GM23338 (cell line): Measurements from ENCODE around the gene ZNF536. TPM values are rescaled to one million over a fixed set of nuclear protein-coding genes. Genes with fewer than 3 reads are reported as not detected.

Experiments
- ATAC-seq: fragments of 200-7000 bp; cut with Tn5 transposase; 3 replicates; pipeline ENCODE4 v1.9.1; 2020
- DNase-seq: peaks from one replicate; pipeline ENCODE4 v3.0.0-alpha.2; 2015; ENCODE audit warnings: low spot score
- H2AFZ ChIP-seq: fragments of 200-600 bp; sonication (generic); 2 replicates; pipeline ENCODE4 v1.8.0; 2016; ENCODE audit warnings: antibody characterized with exemption, mild to moderate bottlenecking, moderate library complexity
- H3F3A ChIP-seq: fragments of 200-600 bp; sonication (generic); replicated peaks from 2 replicates; pipeline ENCODE4 v1.8.0; 2017; ENCODE audit warnings: antibody characterized with exemption, mixed run types, low read depth
- H3K27ac ChIP-seq: fragments of 200-600 bp; sonication (generic); 2 replicates; pipeline ENCODE4 v1.6.1; 2016; ENCODE audit warnings: low read depth
- H3K27me3 ChIP-seq: fragments of 200-600 bp; sonication (generic); 2 replicates; pipeline ENCODE4 v1.8.0; 2016; ENCODE audit warnings: mild to moderate bottlenecking, mixed run types, moderate library complexity; ENCODE audit not compliant: insufficient read depth
- H3K36me3 ChIP-seq: fragments of 200-600 bp; sonication (generic); 2 replicates; pipeline ENCODE4 v1.8.0; 2016; ENCODE audit warnings: mild to moderate bottlenecking; ENCODE audit not compliant: insufficient read depth
- H3K4me1 ChIP-seq: fragments of 200-600 bp; sonication (generic); 2 replicates; pipeline ENCODE4 v1.8.0; 2016; ENCODE audit warnings: mild to moderate bottlenecking, moderate library complexity; ENCODE audit not compliant: insufficient read depth
- H3K4me2 ChIP-seq: fragments of 200-600 bp; sonication (generic); 2 replicates; pipeline ENCODE4 v1.7.1; 2017; ENCODE audit warnings: mixed run types
- H3K4me3 ChIP-seq: fragments of 200-600 bp; sonication (generic); 2 replicates; pipeline ENCODE4 v1.6.1; 2016; ENCODE audit warnings: mixed run types
- H3K79me2 ChIP-seq: fragments of 200-600 bp; sonication (generic); replicated peaks from 2 replicates; pipeline ENCODE4 v1.8.0; 2017; ENCODE audit warnings: mild to moderate bottlenecking; ENCODE audit not compliant: insufficient read depth
- H3K9me2 ChIP-seq: fragments of 200-600 bp; sonication (generic); 2 replicates; pipeline ENCODE4 v1.8.0; 2017; ENCODE audit not compliant: insufficient read depth
- H4K20me1 ChIP-seq: fragments of 200-600 bp; sonication (generic); replicated peaks from 2 replicates; pipeline ENCODE4 v1.8.0; 2017; ENCODE audit warnings: mild to moderate bottlenecking; ENCODE audit not compliant: insufficient read depth
- H3K27ac Mint-ChIP-seq: 2 replicates; pipeline ENCODE4 v1.8.0; 2020; ENCODE audit warnings: inconsistent platforms, mild to moderate bottlenecking, moderate library complexity, mixed read lengths
- H3K27me3 Mint-ChIP-seq: 3 replicates; pipeline ENCODE4 v1.8.0; 2022; ENCODE audit warnings: low read depth, mild to moderate bottlenecking, moderate library complexity, mixed read lengths, inconsistent platforms; ENCODE audit not compliant: insufficient read depth, poor library complexity
- H3K36me3 Mint-ChIP-seq: 3 replicates; pipeline ENCODE4 v1.8.0; 2021; ENCODE audit warnings: low read depth, mild to moderate bottlenecking, inconsistent platforms, moderate library complexity, mixed read lengths
- H3K4me1 Mint-ChIP-seq: 3 replicates; pipeline ENCODE4 v1.8.0; 2020; ENCODE audit warnings: mild to moderate bottlenecking, inconsistent platforms, mixed read lengths
- H3K4me3 Mint-ChIP-seq: 3 replicates; pipeline ENCODE4 v1.8.0; 2021; ENCODE audit warnings: moderate library complexity, mild to moderate bottlenecking, inconsistent platforms, mixed read lengths
- H3K9me3 Mint-ChIP-seq: 3 replicates; pipeline ENCODE4 v1.8.0; 2020; ENCODE audit warnings: moderate library complexity, mild to moderate bottlenecking, inconsistent platforms, mixed read lengths
- CREB1 ChIP-seq: fragments of 250-450 bp; sonication (Bioruptor Pico); IDR thresholded peaks from 2 replicates; pipeline ENCODE4 v1.5.0; 2020; ENCODE audit warnings: low read depth, mild to moderate bottlenecking, moderate library complexity
- ETS1 ChIP-seq: IDR thresholded peaks from 2 replicates; pipeline ENCODE4 v1.6.1; 2016; ENCODE audit warnings: antibody characterized with exemption
- EZH2phosphoT487 ChIP-seq: fragments of 200-600 bp; sonication (generic); IDR thresholded peaks from one replicate; pipeline ENCODE4 v1.8.1; 2018; ENCODE audit warnings: antibody characterized with exemption; ENCODE audit not compliant: unreplicated experiment
- JUNB ChIP-seq: IDR thresholded peaks from one replicate; pipeline ENCODE4 v1.6.1; 2016; ENCODE audit warnings: antibody characterized with exemption; ENCODE audit not compliant: unreplicated experiment
- NANOG ChIP-seq: IDR thresholded peaks from 2 replicates; pipeline ENCODE4 v1.6.1; 2016; ENCODE audit warnings: antibody characterized with exemption, borderline replicate concordance
- POLR2AphosphoS5 ChIP-seq: IDR thresholded peaks from 2 replicates; pipeline ENCODE4 v1.6.1; 2016; ENCODE audit warnings: antibody characterized with exemption, low read depth
- STAT1 ChIP-seq: IDR thresholded peaks from one replicate; pipeline ENCODE4 v1.6.1; 2016; ENCODE audit warnings: antibody characterized with exemption; ENCODE audit not compliant: unreplicated experiment
- ZNF114 ChIP-seq: fragments of 250-450 bp; sonication (Bioruptor Pico); IDR thresholded peaks from 2 replicates; pipeline ENCODE4 v1.5.0; 2020; ENCODE audit warnings: mild to moderate bottlenecking, moderate library complexity
- ZNF331 ChIP-seq: fragments of 250-450 bp; sonication (Bioruptor Pico); IDR thresholded peaks from 2 replicates; pipeline ENCODE4 v1.5.0; 2020; ENCODE audit warnings: low read depth, mild to moderate bottlenecking, moderate library complexity
- polyA plus RNA-seq: library from polyadenylated mRNA; unstranded; fragments of >200 nt; fragmentation: Nextera tagmentation; extraction: Ambion mirVana; gene quantifications from 2 replicates; pipeline ENCODE4 v1.2.1, GENCODE V29; 2016
- total RNA-seq: library from RNA; depleted of rRNA; stranded (reverse); fragments of >200 nt; shearing (Covaris generic); gene quantifications from 2 replicates; pipeline ENCODE4 v1.2.3, GENCODE V29; 2014
- TF ChIP-seq, protein P1 (sequence below): IDR thresholded peaks from one replicate; pipeline ENCODE4 v1.6.1; 2018; ENCODE audit warnings: antibody characterized with exemption; ENCODE audit not compliant: unreplicated experiment
- TF ChIP-seq, protein P2 (sequence below), 2 experiments: fragments of 200-600 bp in 1 of 2; sonication (generic) in 1 of 2; conservative IDR thresholded peaks; 2 replicates each; pipeline versions ENCODE4 v1.5.1 to v1.6.1; 2016 to 2017; ENCODE audit warnings: antibody characterized with exemption in 2 of 2, low read depth in 2 of 2, mild to moderate bottlenecking in 2 of 2, moderate library complexity in 1 of 2

Gene ZNF536
- total and polyA plus RNA-seq, 2 experiments from 2014 or later: 0.07 TPM; not detected in 1

- no peak for ATAC-seq
- Histone ChIP-seq H3K9me2 (no peaks in the 10 kb centered on the region), H3F3A (no peaks in the 10 kb centered on the region), H3K4me1 (no peaks in the 10 kb centered on the region), H3K4me3 (no peak overlapping the region), H3K27me3 (no peaks in the 10 kb centered on the region), H4K20me1 (no peaks in the 10 kb centered on the region), H3K4me2 (no peak overlapping the region), H3K27ac (no peak overlapping the region), H2AFZ (no peak overlapping the region), H3K36me3 (no peaks in the 10 kb centered on the region), H3K79me2 (no peaks in the 10 kb centered on the region)
- no peak overlapping the region for H3K27ac Mint-ChIP-seq
- peaks cover 7% of the 10 kb centered on the region for H3K27me3 Mint-ChIP-seq
- no peak for DNase-seq
- no peaks in the 10 kb centered on the region for H3K36me3 Mint-ChIP-seq
- no peak overlapping the region for H3K4me3 Mint-ChIP-seq
- TF ChIP-seq STAT1: no peak
- TF ChIP-seq ZNF114 (CRISPR knock-in tag): no peak
- TF ChIP-seq ETS1: no peak
- TF ChIP-seq POLR2AphosphoS5: no peak
- no peak for TF ChIP-seq ZNF331 (CRISPR knock-in tag)
- no peak for TF ChIP-seq JUNB
- TF ChIP-seq EZH2phosphoT487: no peak
- TF ChIP-seq NANOG: no peak
- TF ChIP-seq, protein P1, sequence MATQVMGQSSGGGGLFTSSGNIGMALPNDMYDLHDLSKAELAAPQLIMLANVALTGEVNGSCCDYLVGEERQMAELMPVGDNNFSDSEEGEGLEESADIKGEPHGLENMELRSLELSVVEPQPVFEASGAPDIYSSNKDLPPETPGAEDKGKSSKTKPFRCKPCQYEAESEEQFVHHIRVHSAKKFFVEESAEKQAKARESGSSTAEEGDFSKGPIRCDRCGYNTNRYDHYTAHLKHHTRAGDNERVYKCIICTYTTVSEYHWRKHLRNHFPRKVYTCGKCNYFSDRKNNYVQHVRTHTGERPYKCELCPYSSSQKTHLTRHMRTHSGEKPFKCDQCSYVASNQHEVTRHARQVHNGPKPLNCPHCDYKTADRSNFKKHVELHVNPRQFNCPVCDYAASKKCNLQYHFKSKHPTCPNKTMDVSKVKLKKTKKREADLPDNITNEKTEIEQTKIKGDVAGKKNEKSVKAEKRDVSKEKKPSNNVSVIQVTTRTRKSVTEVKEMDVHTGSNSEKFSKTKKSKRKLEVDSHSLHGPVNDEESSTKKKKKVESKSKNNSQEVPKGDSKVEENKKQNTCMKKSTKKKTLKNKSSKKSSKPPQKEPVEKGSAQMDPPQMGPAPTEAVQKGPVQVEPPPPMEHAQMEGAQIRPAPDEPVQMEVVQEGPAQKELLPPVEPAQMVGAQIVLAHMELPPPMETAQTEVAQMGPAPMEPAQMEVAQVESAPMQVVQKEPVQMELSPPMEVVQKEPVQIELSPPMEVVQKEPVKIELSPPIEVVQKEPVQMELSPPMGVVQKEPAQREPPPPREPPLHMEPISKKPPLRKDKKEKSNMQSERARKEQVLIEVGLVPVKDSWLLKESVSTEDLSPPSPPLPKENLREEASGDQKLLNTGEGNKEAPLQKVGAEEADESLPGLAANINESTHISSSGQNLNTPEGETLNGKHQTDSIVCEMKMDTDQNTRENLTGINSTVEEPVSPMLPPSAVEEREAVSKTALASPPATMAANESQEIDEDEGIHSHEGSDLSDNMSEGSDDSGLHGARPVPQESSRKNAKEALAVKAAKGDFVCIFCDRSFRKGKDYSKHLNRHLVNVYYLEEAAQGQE: no peak
- no peaks in the 10 kb centered on the region for H3K4me1 Mint-ChIP-seq
- no peaks in the 10 kb centered on the region; the same call in 1 of the 3 replicates for H3K9me3 Mint-ChIP-seq
These were observed 48.1 kb downstream of the ZNF536 start for GRCh38 chr19:30420316-30420715.

- no peak overlapping the region for H3K27ac Mint-ChIP-seq
- ATAC-seq: no peak
- Histone ChIP-seq H4K20me1 (no peaks in the 10 kb centered on the region), H2AFZ (0 out of 2 replicates have a peak overlapping the region, but pooled peaks have one; percentile 44), H3K9me2 (no peaks in the 10 kb centered on the region), H3F3A (no peaks in the 10 kb centered on the region), H3K79me2 (no peaks in the 10 kb centered on the region), H3K4me3 (no peak overlapping the region), H3K36me3 (no peaks in the 10 kb centered on the region), H3K4me2 (no peak overlapping the region), H3K4me1 (no peaks in the 10 kb centered on the region), H3K27ac (no peak overlapping the region), H3K27me3 (no peaks in the 10 kb centered on the region)
- H3K9me3 Mint-ChIP-seq: no peaks in the 10 kb centered on the region; the same call in 1 of the 3 replicates
- no peaks in the 10 kb centered on the region for H3K4me1 Mint-ChIP-seq
- no peak for DNase-seq
- H3K36me3 Mint-ChIP-seq: no peaks in the 10 kb centered on the region
- H3K27me3 Mint-ChIP-seq: peaks cover 5% of the 10 kb centered on the region
- no peak overlapping the region for H3K4me3 Mint-ChIP-seq
- TF ChIP-seq CREB1 (CRISPR knock-in tag) (no peak), POLR2AphosphoS5 (no peak), ZNF114 (CRISPR knock-in tag) (no peak), STAT1 (no peak), ZNF331 (CRISPR knock-in tag) (no peak)
- TF ChIP-seq, protein P2, sequence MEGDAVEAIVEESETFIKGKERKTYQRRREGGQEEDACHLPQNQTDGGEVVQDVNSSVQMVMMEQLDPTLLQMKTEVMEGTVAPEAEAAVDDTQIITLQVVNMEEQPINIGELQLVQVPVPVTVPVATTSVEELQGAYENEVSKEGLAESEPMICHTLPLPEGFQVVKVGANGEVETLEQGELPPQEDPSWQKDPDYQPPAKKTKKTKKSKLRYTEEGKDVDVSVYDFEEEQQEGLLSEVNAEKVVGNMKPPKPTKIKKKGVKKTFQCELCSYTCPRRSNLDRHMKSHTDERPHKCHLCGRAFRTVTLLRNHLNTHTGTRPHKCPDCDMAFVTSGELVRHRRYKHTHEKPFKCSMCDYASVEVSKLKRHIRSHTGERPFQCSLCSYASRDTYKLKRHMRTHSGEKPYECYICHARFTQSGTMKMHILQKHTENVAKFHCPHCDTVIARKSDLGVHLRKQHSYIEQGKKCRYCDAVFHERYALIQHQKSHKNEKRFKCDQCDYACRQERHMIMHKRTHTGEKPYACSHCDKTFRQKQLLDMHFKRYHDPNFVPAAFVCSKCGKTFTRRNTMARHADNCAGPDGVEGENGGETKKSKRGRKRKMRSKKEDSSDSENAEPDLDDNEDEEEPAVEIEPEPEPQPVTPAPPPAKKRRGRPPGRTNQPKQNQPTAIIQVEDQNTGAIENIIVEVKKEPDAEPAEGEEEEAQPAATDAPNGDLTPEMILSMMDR (conservative IDR thresholded peaks at IDR 0.05; ENCODE audit: low read depth in 2 of 2): no peak
These were observed 48.7 kb downstream of the ZNF536 start for GRCh38 chr19:30420881-30421280.
